SH-SY5Y (cell line): ENCODE results near the gene ADM2.

ENCODE experiments used
- GATA2 ChIP-seq: IDR thresholded peaks from 2 replicates; pipeline ENCODE4 v1.6.1; 2011; ENCODE audit warnings: mild to moderate bottlenecking, low read depth, low read length
- GATA3 ChIP-seq: IDR thresholded peaks from 2 replicates; pipeline ENCODE4 v1.6.1; 2011; ENCODE audit warnings: low read depth, mild to moderate bottlenecking, low read length, moderate library complexity

- no peak for TF ChIP-seq GATA3
- no peak for TF ChIP-seq GATA2
Measured at GRCh38 chr22:50461979-50462540, 19.3 kb upstream of the ADM2 start.
